Measurements from ENCODE around the gene LTA. TPM values are rescaled to one million over a fixed set of nuclear protein-coding genes. Genes with fewer than 3 reads are reported as not detected.
"Not testable (repeated sequence)": the region's sequence is repeated elsewhere in the genome, so short reads cannot be mapped to it uniquely, and the experiment has no call there.

Gene LTA
- total RNA-seq, 2 experiments from 2014 or later: 396 to 570 TPM

DNA sequence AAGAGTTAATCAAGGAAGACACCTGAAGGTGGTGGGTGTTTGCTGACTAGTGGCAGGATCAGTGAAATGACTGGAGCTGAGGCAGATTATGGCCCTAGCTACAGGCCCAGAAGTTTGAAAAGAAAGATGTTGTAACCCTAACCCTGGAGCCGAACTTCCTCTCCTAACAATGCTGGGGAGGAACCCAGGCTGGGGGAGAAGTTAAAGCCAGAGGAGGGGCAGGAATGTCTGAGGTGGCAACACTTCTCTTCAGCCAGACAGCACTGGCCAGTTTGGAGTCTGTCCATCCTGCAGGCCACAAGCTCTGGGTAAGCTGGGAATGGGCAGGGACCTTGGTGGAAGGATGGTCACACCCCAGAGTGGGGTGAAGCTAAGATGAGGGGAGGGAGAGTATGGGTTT is 13.9 kb downstream of the LTA start, which contains the start of gene LST1:
Gene LST1 (plus strand): TSS at position 270 of the 400 bp plus-strand sequence. CDS start 1,023 bp downstream, outside the sequence.
- DNase-seq (no peak), ATAC-seq (peak; percentile 12)
- H3K9me3 Mint-ChIP-seq (ENCODE audit: low read depth): no peaks in the 10 kb centered on the region
- H3K27ac Mint-ChIP-seq: peak within 1 kb of the TSS; percentile 83
- intact Hi-C loops (cut with DNase I, micrococcal nuclease): no loop called here
- H3K4me1 Mint-ChIP-seq: peaks cover 61% of the 10 kb centered on the region
- no peaks in the 10 kb centered on the region for H3K27me3 Mint-ChIP-seq
- peak within 1 kb of the TSS; percentile 55 for H3K4me3 Mint-ChIP-seq
- POLR2A ChIA-PET: interaction anchor here (0.8 to 2.5 kb wide), 5 partner anchors 9 to 66 kb away, joined by 3 to 12 read pairs (median 3); partner anchors contain the start of genes DDX39B and TNF
- peaks cover 4% of the 10 kb centered on the region for H3K36me3 Mint-ChIP-seq (ENCODE audit: low read depth)
- CTCF ChIA-PET: interaction anchor here (0.6 to 28.5 kb wide), 10 partner anchors 4 to 410 kb away, joined by 3 to 873 read pairs (median 5); partner anchors contain the start of genes ATP6V1G2, LST1, LTA and LTB

DNA sequence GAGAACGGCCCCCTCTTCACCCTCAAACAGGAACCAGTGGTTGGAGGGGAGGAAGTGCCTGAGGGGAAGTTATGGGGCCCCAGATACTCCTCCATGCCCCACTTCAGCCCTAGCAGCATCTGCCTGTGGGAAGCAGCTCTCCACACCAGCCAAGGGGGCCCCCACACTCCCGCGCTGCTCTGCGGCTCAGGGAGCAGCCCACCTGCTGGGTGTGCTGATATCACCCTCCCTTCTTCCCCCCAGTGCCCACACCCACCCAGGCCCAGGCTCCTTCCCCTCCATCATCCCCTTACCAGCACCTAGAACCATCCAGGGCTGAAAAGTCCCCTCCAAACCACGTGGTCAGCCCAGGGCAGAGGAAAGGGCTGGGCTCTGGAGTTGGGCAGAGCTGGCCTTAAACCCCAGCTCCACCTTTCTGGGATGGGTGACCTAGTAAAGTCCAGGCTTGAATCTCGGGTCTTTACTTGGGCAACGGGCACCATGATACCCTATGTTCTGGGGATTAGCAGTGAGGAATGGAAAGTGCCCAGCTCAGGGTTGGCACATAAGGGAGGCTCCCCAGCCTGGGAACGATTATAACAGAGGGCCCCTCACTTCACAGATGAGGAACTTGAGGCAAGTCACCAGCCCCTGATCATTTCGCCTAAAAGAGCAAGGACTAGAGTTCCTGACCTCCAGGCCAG is 14.7 kb downstream of the LTA start:
- peak; percentile 32 for DNase-seq
- POLR2A ChIA-PET: interaction anchor here (0.6 to 2.5 kb wide), 7 partner anchors 10 to 211 kb away, joined by 3 to 12 read pairs (median 3); partner anchors contain the start of genes DDX39B and TNF
- H3K4me3 Mint-ChIP-seq: peak overlapping the region; percentile 55
- H3K36me3 Mint-ChIP-seq (ENCODE audit: low read depth): no peaks in the 10 kb centered on the region
- no peaks in the 10 kb centered on the region for H3K9me3 Mint-ChIP-seq (ENCODE audit: low read depth)
- H3K4me1 Mint-ChIP-seq: peaks cover 60% of the 10 kb centered on the region
- ATAC-seq: no peak
- H3K27me3 Mint-ChIP-seq: no peaks in the 10 kb centered on the region
- H3K27ac Mint-ChIP-seq: peak overlapping the region; percentile 83
- CTCF ChIA-PET: interaction anchor here (1.0 to 28.5 kb wide), 7 partner anchors 3 to 186 kb away, joined by 3 to 873 read pairs (median 5); partner anchors contain the start of genes ATP6V1G2, LST1, LTA and LTB
- intact Hi-C loops (cut with DNase I, micrococcal nuclease): no loop called here

DNA sequence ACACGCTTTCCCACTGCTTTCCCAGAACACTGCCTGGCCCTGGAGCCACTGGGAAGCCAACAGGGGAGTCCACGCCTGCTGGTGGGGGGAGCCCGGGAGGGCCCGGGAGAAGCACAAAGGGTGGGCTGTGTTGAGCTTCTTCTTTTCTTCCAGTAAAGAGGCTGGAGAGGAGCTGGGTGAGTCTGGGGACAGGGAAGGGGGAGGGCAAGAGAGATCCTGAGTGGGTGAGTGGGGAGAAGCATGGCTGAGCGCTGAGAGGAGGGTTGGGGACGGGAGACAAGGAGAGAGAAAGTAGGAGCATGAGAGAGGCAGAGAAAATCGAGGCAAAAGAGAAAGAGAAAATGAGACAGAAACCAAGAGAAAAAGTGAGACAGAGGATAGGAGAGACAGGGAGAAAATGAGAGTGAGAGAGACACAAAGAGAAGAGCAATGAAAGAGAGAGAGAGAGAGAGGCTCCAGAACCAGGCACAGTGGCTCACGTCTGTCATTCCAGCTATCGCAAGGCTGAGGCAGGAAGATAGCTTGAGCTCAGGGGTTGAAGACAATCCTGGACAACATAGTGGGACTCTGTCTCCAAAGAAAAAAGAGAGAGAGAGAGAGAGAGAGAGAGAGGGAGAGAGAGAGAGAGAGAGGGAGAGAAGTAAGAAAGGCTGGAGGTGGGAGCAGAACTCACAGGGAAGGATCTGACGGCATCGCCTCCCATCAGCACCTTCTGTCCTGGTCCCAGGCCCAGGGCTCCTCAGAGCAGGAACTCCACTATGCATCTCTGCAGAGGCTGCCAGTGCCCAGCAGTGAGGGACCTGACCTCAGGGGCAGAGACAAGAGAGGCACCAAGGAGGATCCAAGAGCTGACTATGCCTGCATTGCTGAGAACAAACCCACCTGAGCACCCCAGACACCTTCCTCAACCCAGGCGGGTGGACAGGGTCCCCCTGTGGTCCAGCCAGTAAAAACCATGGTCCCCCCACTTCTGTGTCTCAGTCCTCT is 16.0 kb downstream of the LTA start:
- ChIA-PET CTCF (interaction anchor here (0.6 to 28.5 kb wide), 7 partner anchors 2 to 291 kb away, joined by 3 to 873 read pairs (median 4); partner anchors contain the start of genes ATP6V1G2, LST1, LTA and LTB), POLR2A (interaction anchor here (0.6 to 1.9 kb wide), 5 partner anchors 11 to 59 kb away, joined by 3 to 7 read pairs (median 4); partner anchors contain the start of genes DDX39B and TNF)
- Mint-ChIP-seq H3K27ac (peak overlapping the region; percentile 96), H3K4me1 (peaks cover 61% of the 10 kb centered on the region), H3K36me3 (ENCODE audit: low read depth) (no peaks in the 10 kb centered on the region), H3K4me3 (peak overlapping the region; percentile 68), H3K9me3 (ENCODE audit: low read depth) (no peaks in the 10 kb centered on the region), H3K27me3 (no peaks in the 10 kb centered on the region)
- ATAC-seq (peak; percentile 28), DNase-seq (no peak)
- intact Hi-C loops (cut with DNase I, micrococcal nuclease): no loop called here

DNA sequence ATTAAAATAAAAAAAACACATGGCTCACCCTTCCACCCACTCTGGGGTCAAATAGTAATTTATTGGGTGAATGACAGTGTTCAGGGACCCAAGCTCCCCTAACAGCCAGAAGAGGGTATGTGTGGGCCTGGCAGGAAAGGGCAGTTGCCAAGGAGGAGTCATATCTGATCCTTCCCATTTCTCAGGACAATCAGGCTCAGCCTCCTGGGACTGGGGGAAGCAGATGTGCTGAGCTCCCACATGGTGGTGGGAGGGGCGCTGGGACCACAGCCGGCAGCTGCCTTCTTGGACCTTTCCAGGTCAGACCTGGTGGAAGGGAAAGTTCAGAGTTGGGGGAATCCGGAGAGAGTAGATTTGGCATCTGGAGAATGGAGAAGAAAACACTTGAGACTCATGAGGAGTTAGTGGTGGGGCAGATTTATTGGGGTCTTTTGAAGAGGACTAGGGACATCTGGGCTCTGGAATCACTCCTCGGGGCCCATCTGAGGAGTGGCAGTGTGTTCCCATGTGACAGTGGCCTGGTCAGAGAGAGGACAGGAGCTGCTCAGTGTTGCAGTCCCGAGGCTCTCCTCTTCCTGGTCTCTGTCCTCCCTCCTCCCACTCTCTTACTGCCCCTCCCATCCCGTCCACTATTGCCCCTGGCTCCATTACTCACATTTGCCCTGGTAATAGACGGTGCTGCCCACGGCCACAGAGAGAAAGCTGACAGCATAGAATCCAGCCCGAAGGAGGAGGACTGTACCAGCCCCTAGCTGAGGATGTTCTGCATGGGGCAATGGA is 17.0 kb downstream of the LTA start:
- intact Hi-C loops (cut with DNase I, micrococcal nuclease): no loop called here
- H3K9me3 Mint-ChIP-seq (ENCODE audit: low read depth): no peaks in the 10 kb centered on the region
- DNase-seq (no peak), ATAC-seq (no peak)
- no peaks in the 10 kb centered on the region for H3K36me3 Mint-ChIP-seq (ENCODE audit: low read depth)
- POLR2A ChIA-PET: interaction anchor here (0.6 to 1.9 kb wide), 3 partner anchors 14 to 47 kb away, joined by 3 to 7 read pairs (median 3); partner anchors contain the start of genes DDX39B and TNF
- H3K27me3 Mint-ChIP-seq: no peaks in the 10 kb centered on the region
- peaks cover 62% of the 10 kb centered on the region for H3K4me1 Mint-ChIP-seq
- CTCF ChIA-PET: interaction anchor here (0.8 to 28.5 kb wide), 5 partner anchors 1 to 45 kb away, joined by 3 to 873 read pairs (median 278); partner anchors contain the start of genes ATP6V1G2, LST1, LTA and LTB
- H3K4me3 Mint-ChIP-seq: no peak overlapping the region
- peak overlapping the region; percentile 15 for H3K27ac Mint-ChIP-seq

DNA sequence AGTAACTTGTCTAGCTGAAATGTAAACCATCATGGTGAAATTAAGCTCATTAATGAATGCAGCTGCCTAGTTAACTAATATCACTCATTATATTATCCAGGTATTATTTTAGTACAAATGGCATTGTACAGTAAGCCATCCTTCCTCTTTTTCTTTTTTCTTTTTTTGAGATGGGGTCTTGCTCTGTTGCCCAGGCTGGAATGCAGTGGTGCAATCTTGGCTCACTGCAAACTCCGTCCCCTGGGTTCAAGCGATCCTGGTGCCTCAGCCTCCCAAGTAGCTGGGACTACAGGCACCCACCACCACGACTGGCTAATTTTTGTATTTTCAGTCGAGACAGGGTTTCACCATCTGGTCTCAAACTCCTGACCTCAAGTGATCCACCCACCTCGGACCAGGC is 18.6 kb downstream of the LTA start:
- H3K4me3 Mint-ChIP-seq; H3K36me3 Mint-ChIP-seq (ENCODE audit: low read depth); H3K27ac Mint-ChIP-seq; ATAC-seq; H3K9me3 Mint-ChIP-seq (ENCODE audit: low read depth); intact Hi-C loops (cut with DNase I, micrococcal nuclease); POLR2A ChIA-PET; DNase-seq; H3K27me3 Mint-ChIP-seq: not testable (repeated sequence)
- H3K4me1 Mint-ChIP-seq: peaks cover 56% of the 10 kb centered on the region
- CTCF ChIA-PET: interaction anchor here (21.6 to 28.5 kb wide), 3 partner anchors 0 to 44 kb away, joined by 658 to 873 read pairs (median 873); partner anchors contain the start of genes ATP6V1G2, DDX39B, LST1 and LTA

DNA sequence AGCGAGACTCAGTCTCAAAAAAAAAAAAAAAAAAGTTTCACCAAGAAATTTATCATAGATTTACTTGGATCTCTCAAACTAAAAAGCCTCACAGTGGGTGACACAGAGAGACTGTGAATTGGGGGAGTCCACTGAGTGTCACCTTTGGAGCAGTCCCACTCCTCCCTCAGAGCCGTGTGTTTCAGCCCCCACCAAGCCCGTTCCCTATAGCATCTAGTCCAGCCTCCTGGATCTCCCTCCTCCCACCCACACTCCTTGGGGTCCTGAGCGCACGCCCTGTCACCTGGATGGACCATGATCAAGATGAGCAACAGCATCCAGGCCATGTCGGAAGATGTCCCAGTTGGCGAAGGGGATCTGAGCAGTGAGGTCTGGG is 20.3 kb downstream of the LTA start:
- Mint-ChIP-seq H3K27me3 (no peaks in the 10 kb centered on the region), H3K36me3 (ENCODE audit: low read depth) (no peaks in the 10 kb centered on the region), H3K9me3 (ENCODE audit: low read depth) (no peaks in the 10 kb centered on the region), H3K27ac (peak overlapping the region; percentile 81), H3K4me1 (peaks cover 53% of the 10 kb centered on the region), H3K4me3 (peak overlapping the region; percentile 3)
- DNase-seq (no peak), ATAC-seq (no peak)
- ChIA-PET POLR2A (interaction anchor here (0.7 to 2.0 kb wide), 5 partner anchors 17 to 51 kb away, joined by 3 to 8 read pairs (median 4); partner anchors contain the start of genes DDX39B, NFKBIL1 and TNF), CTCF (interaction anchor here (0.7 to 27.6 kb wide), 4 partner anchors 16 to 96 kb away, joined by 3 to 873 read pairs (median 380); partner anchors contain the start of genes ATP6V1G2, DDX39B, LST1 and LTA)
- intact Hi-C loops (cut with DNase I, micrococcal nuclease): no loop called here

DNA sequence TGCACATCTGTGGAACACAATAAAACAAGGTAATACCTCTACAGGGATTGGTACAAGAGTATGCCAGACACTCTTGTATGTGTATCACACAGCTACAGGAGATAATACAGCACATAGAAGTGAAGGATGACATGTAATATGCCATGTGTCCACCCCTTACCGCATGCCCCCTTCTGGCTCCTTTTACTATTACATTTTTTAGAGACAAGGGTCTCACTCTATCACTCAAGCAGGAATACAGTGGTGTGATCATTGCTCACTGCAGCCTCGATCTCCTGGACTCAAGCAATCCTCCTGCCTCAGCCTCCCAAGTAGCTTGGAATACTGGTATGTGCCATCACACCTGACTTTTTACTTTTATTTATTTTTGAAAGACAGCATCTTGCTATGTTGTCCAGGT is 24.9 kb downstream of the LTA start:
- Mint-ChIP-seq H3K9me3 (ENCODE audit: low read depth) (no peaks in the 10 kb centered on the region), H3K36me3 (ENCODE audit: low read depth) (no peaks in the 10 kb centered on the region), H3K27ac (no peak overlapping the region), H3K4me1 (peaks cover 46% of the 10 kb centered on the region), H3K27me3 (no peaks in the 10 kb centered on the region), H3K4me3 (no peak overlapping the region)
- intact Hi-C loops (cut with DNase I, micrococcal nuclease): no loop called here
- ATAC-seq: peak; percentile 78
- DNase-seq: peak; percentile 61
- CTCF ChIA-PET: interaction anchor here (0.6 to 27.6 kb wide), 14 partner anchors 10 to 906 kb away, joined by 3 to 873 read pairs (median 6); partner anchors contain the start of genes ATP6V1G2, DDX39B, LST1 and LTA
- POLR2A ChIA-PET: interaction anchor here (0.9 to 3.8 kb wide), 6 partner anchors 14 to 54 kb away, joined by 3 to 23 read pairs (median 5); partner anchors contain the start of genes LTB, NFKBIL1 and TNF

DNA sequence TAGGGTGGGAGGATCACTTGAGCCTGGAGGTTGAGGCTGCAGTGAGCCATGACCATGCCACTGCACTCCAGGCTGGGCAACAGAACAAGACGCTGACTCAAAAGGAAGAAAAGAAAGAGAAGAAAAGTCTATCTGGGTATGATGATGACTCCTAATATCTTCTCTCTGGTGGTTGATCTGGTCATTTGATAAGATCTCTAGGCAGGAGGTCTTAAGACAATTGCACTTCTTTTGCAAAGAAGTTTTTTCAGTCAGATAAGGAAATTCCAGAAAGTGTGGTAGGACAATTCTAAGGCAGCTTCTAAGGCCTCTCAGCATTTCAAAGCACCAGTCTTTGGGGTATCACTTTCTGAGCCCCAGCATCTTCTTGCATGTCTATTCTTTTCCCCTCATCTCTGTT is 35.2 kb downstream of the LTA start:
- ChIA-PET CTCF (interaction anchor here (1.1 to 21.6 kb wide), 3 partner anchors 9 to 60 kb away, joined by 5 to 658 read pairs (median 8); partner anchors contain the start of genes ATP6V1G2, DDX39B and NFKBIL1), POLR2A (no interaction called here)
- H3K9me3 Mint-ChIP-seq (ENCODE audit: low read depth): no peaks in the 10 kb centered on the region
- ATAC-seq (no peak), DNase-seq (no peak)
- intact Hi-C loops (cut with DNase I, micrococcal nuclease): no loop called here
- H3K4me3 Mint-ChIP-seq: no peak overlapping the region
- H3K27me3 Mint-ChIP-seq: no peaks in the 10 kb centered on the region
- no peak overlapping the region for H3K27ac Mint-ChIP-seq
- H3K36me3 Mint-ChIP-seq (ENCODE audit: low read depth): no peaks in the 10 kb centered on the region
- no peaks in the 10 kb centered on the region for H3K4me1 Mint-ChIP-seq

DNA sequence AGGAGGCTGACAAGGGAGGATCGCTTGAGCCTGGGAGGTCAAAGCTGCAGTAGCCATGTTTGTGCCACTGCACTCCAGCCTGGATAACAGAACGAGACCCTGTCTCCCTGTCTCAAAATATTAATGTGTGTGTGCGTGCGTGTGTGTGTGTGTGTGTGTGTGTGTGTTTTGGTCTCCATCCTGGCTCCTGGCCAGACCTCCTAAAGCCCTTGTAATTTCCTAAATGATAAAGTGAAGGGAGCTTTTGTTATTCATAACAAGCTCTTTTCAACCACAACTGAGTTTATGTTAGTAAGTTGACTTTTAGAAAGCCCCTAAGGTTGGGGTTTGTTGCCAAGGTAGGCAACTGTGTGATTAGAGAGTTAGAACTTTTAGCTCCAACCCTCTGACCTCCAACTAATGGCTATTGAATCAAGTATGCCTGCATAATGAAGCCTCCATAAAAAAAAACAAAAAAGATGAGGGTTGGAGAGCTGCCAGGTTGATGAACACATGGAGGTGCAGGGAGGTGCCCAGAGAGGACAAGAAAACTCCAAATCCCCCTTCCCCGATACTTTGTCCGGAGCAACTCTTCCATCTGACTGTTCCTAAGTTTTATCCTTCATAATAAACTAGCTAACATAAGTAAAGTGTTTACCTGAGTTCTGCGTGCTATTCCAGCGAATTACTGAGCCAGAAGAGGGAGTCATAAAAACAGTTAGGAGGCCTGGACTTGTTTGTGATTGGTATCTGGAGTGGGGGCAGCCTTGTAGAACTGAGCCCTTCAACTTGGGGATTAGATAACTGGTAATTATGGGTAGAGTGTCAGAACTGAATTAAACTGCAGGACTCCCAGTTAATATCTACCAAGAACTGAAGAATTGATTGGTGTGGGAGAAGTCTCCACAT is 37.7 kb downstream of the LTA start:
- no peak overlapping the region for H3K27ac Mint-ChIP-seq
- intact Hi-C loops (cut with DNase I, micrococcal nuclease): no loop called here
- DNase-seq (no peak), ATAC-seq (no peak)
- no peak overlapping the region for H3K4me3 Mint-ChIP-seq
- ChIA-PET CTCF (interaction anchor here (0.6 to 21.6 kb wide), 7 partner anchors 9 to 622 kb away, joined by 3 to 658 read pairs (median 7); partner anchors contain the start of genes ATP6V1G2, DDX39B, LST1 and NFKBIL1), POLR2A (no interaction called here)
- H3K4me1 Mint-ChIP-seq: peaks cover 2% of the 10 kb centered on the region
- H3K36me3 Mint-ChIP-seq (ENCODE audit: low read depth): no peaks in the 10 kb centered on the region
- no peaks in the 10 kb centered on the region for H3K27me3 Mint-ChIP-seq
- no peaks in the 10 kb centered on the region for H3K9me3 Mint-ChIP-seq (ENCODE audit: low read depth)

Data from activated CD4-positive, alpha-beta T cell treated with anti-CD3 and anti-CD28 coated beads for 36 hours (primary cell).